ENCODE results near the gene WNT7B.

The WNT7B gene

DNA sequence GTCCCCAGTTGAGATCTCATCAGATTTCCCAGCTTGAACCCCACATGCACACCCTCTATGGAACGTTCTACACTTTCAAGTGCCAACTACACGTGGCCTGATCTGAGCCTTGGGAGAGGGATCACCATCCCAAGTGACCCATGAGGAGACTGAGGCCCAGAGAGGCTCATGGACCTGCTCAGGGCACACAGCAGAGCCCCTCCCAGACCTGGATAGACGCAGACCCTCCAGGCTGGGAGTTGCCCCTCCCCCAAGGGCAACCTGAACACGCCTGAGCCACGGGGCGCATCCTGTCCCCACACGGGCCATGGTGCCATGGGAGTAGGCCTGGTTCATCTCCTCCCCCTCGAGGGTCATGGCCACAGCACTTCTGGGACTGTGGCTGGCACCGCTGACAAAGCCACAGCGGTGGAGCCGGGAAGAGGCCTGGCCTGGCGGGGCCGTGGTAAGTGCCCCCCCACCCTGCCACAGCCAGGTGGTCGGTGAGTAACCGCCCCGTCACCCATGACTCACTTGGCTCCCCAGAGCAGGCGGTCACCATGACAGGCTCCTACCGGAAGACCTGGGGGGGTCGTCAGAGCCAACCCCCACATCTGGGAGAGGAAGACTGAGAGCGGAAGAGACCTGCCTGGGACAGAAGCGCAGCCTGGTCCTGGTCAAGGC is 8.1 kb downstream of the WNT7B start:
- no peak overlapping the region for H3K27ac ChIP-seq
- no peak for TF ChIP-seq ZFX (IDR thresholded peaks at IDR 0.05; ENCODE audit: borderline replicate concordance)
- TF ChIP-seq, protein P1, sequence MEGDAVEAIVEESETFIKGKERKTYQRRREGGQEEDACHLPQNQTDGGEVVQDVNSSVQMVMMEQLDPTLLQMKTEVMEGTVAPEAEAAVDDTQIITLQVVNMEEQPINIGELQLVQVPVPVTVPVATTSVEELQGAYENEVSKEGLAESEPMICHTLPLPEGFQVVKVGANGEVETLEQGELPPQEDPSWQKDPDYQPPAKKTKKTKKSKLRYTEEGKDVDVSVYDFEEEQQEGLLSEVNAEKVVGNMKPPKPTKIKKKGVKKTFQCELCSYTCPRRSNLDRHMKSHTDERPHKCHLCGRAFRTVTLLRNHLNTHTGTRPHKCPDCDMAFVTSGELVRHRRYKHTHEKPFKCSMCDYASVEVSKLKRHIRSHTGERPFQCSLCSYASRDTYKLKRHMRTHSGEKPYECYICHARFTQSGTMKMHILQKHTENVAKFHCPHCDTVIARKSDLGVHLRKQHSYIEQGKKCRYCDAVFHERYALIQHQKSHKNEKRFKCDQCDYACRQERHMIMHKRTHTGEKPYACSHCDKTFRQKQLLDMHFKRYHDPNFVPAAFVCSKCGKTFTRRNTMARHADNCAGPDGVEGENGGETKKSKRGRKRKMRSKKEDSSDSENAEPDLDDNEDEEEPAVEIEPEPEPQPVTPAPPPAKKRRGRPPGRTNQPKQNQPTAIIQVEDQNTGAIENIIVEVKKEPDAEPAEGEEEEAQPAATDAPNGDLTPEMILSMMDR (IDR thresholded peaks at IDR 0.05), result no peak

DNA sequence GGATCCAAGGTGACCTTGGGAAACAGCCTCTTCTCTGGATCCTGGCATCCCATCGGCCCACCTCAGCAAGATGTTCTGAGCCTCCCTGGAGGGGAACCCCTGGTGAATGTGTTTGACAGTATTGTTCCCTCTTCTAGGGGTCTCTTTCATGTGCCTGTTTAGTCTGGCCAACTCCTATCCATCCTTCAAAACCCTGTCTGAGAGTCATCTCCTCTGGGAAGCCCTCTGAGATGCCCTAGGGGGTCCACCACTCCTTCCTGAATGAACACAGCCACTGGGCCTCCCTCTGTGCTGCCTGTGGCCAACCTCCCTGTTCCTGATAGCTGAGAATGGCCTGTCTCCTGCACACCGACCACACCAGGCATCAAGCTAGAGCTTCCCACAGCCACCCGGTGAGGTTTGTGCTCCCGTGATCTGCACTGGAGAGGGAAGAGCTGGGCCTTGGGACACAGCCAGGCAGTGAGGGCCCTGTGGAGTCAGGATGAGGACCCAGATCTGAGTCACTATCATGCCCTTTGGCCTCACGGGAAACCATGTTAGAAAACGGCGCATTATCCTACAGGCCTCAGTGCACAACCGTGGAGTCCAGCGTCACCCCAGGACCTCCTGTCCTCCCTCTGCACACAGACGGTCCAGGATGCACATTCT is 8.8 kb downstream of the WNT7B start:
- H3K27ac ChIP-seq, result no peak overlapping the region
- TF ChIP-seq ZFX (IDR thresholded peaks at IDR 0.05; ENCODE audit: borderline replicate concordance), result no peak
- TF ChIP-seq, protein P1 (IDR thresholded peaks at IDR 0.05), result no peak

DNA sequence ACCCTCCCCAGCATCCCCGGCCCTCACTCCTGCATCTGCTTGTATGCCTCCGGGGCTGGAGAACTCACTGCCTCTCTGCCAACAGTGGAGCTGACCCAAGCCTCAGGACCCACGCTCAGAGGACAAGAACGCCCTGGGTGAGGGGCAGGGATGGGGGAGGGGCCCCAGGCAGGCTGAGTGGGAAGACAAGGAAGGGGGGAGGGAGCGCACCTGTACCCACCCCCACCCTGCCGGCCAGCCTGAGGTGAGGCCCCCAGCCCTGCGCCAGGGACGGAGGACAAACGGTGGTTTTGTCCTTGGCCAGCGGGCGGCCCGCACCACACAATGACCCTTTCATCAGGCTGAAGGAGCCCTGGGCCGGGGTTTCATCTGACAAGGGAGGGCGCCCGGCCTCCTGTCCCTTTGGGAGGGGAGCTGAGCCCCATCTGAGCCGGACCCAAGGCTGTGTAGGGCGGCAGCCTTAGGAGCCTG is 10.0 kb downstream of the WNT7B start:
- TF ChIP-seq, protein P1 (IDR thresholded peaks at IDR 0.05), result no peak
- no peak for TF ChIP-seq ZFX (IDR thresholded peaks at IDR 0.05; ENCODE audit: borderline replicate concordance)
- no peak overlapping the region for H3K27ac ChIP-seq

DNA sequence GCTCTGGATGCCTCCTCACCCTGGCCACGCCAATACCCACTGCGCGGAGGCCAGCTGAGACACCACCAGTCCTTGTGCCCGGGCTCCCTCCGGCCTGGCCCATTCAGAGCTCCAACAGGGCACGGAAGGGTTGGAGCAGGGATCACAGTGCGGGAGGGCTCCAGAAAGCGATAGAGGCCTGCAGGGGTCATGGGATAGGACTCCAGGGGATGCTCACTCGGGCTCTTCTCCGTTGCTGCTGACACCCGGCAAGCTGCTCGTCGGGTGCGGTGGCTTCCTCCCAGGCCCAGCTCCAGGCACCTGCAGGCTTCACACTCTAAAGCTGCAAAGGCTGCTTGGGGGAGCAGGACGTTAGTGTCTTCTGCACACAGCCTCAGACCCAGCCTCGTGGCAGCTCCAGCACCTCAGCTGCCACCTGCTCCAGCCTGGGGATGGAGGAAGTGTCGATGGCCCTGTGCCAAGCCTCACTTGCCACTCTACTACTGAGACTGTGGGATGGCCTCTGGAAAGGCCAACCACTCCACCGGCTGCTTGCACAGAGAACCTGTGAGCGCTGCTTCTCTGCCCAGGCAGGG is 10.6 kb downstream of the WNT7B start:
- no peak overlapping the region for H3K27ac ChIP-seq
- TF ChIP-seq, protein P1 (IDR thresholded peaks at IDR 0.05), result no peak
- TF ChIP-seq ZFX (IDR thresholded peaks at IDR 0.05; ENCODE audit: borderline replicate concordance), result no peak

DNA sequence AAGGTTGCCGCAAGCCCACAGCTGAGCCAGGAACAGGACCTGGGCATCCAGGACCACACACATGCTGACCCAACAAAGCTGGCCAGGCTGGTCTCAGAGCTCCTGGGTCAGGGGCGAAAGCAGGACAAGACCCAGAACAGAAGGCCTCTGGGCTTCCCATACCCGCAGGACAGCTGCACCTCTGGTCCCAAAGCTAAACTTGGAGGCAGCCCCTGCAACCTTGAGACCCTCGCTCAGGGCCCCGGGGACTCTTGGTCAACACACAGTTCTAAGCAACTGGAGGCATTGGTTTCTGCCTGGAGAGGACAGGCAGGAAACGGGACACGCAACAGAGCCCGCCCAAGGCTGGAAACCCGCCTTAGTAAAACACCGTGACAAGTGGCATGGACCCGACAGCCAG is 11.4 kb downstream of the WNT7B start:
- H3K27ac ChIP-seq, result no peak overlapping the region
- TF ChIP-seq, protein P1 (IDR thresholded peaks at IDR 0.05), result no peak
- no peak for TF ChIP-seq ZFX (IDR thresholded peaks at IDR 0.05; ENCODE audit: borderline replicate concordance)

DNA sequence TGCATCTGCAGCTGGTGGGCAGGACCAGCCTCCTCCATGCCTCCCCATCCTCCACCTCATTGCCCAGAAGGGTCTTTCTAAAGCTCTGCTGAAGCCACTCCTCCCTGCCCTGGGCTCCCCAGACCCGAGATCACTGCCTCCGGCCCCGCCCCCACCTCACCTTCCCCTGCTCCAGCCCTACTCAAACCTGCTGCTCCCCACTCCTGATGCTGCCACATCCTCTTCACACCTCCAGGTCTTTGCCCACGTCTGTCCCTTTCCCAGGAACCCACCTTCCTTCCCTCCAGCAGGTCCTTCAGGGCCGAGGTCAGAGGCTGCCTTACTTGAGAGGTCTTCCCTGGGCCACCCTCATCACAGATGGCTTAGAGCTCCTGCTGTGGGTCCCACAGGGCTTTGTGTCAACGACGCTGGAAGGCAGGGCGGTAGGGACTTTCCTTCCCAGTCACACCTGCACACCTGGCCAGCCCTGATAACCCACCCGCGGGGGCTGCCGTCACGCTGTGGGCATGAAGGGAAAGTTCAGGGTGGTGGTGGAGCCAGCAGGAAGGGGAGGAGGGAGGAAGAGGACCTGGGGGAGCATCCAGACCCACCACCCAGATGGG is 11.9 kb downstream of the WNT7B start:
- H3K27ac ChIP-seq, result no peak overlapping the region
- TF ChIP-seq ZFX (IDR thresholded peaks at IDR 0.05; ENCODE audit: borderline replicate concordance), result no peak
- TF ChIP-seq, protein P1 (IDR thresholded peaks at IDR 0.05), result no peak
